GM13977 (cell line): ENCODE measurements around the gene KCNK2.
"Not testable (repeated sequence)": the region's sequence is repeated elsewhere in the genome, so short reads cannot be mapped to it uniquely, and the experiment has no call there.

Experiments used
- DNase-seq: peaks from one replicate; pipeline ENCODE4 v3.0.0; 2012; ENCODE audit warnings: low spot score
- in situ Hi-C: fragments of 300-500 bp; cut with MboI; formaldehyde crosslinking; loops from one replicate; pipeline ENCODE4 v1.12.0; 2022; ENCODE audit warnings: low sequenced_read_pairs, low pct_unique_long_range_greater_than_20kb, mixed read lengths, inconsistent platforms; ENCODE audit not compliant: unreplicated experiment
- TF ChIP-seq, protein P1 (sequence below): IDR thresholded peaks from 2 replicates; pipeline ENCODE4 v1.5.1; 2012; ENCODE audit warnings: mild to moderate bottlenecking, control low read depth; ENCODE audit not compliant: insufficient read depth; ENCODE audit errors: extremely low read depth, missing control alignments

Gene KCNK2

DNA sequence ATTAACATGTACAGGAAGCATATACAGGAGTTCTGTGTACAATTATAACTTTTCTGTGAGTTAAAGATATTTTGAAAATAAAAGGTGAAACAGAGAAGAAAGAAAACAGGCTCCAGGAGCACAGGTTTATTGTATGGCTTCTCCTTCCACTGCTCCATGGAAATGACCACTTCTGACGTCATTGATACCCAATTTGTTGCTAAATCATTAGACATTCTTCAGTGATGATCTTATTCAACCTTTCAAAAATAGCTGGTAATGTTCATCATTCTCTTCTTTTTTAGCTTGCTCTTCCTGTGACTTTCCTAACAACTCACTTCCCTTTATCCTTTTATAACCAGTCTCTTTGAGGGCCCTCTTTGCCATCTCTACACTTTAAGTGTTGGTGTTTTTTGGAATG, 77.8 kb downstream of the KCNK2 start:
- no peak for DNase-seq
- TF ChIP-seq, protein P1, sequence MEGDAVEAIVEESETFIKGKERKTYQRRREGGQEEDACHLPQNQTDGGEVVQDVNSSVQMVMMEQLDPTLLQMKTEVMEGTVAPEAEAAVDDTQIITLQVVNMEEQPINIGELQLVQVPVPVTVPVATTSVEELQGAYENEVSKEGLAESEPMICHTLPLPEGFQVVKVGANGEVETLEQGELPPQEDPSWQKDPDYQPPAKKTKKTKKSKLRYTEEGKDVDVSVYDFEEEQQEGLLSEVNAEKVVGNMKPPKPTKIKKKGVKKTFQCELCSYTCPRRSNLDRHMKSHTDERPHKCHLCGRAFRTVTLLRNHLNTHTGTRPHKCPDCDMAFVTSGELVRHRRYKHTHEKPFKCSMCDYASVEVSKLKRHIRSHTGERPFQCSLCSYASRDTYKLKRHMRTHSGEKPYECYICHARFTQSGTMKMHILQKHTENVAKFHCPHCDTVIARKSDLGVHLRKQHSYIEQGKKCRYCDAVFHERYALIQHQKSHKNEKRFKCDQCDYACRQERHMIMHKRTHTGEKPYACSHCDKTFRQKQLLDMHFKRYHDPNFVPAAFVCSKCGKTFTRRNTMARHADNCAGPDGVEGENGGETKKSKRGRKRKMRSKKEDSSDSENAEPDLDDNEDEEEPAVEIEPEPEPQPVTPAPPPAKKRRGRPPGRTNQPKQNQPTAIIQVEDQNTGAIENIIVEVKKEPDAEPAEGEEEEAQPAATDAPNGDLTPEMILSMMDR: no peak
- in situ Hi-C loops: no loop called here

DNA sequence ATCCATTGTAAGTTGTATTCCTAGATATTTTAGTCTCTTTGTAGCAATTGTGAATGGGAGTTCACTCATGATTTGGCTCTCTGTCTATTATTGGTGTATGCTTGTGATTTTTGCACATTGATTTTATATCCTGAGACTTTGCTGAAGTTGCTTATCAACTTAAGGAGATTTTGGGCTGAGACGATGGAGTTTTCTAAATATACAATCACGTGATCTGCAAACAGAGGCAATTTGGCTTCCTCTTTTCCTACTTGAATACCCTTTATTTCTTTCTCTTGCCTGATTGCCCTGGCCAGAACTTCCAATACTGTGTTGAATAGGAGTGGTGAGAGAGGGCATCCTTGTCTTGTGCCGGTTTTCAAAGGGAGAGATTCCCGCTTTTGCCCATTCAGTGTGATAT, 80.6 kb downstream of the KCNK2 start:
- DNase-seq, in situ Hi-C loops: not testable (repeated sequence)

DNA sequence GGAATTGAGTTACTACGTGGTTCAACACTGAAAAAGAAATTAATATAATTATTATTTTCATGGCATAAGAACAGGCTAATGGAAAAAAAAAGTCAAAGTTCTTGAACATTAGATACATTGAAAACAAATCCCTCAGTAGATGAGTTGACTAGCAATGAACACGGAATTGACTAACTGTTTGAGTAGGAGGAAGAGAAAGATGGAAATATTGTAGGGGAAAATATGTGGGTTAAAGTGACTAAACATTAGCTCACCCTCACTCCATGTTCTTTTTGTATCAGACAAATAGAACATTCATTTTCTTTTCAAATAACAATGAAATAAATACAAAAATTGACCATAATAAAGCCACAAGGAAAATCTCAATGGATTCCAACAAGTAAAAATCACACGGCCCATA, 84.3 kb downstream of the KCNK2 start:
- no peak for DNase-seq
- TF ChIP-seq, protein P1: no peak
- in situ Hi-C loops: no loop called here

DNA sequence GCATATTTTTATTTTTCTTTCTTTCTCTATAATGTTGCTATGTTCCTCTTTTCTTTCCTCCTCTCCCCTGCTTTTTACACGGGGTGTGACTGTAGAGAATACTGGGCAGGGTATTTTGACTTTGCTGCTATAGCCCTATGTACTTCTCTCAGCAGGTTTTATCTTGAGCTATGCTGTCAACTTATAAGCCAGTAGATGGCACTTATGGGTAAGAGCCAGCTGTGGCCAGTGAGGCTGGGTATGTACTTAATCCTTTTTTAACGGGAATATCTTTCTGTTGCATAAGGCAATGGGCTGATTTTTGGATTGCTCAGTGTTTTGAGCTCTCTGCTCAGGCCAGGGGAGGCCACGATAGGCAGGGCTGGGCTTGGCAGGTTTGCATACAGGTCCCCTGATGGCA, 99.0 kb downstream of the KCNK2 start:
- in situ Hi-C loops: no loop called here
- TF ChIP-seq, protein P1: no peak
- DNase-seq: no peak

DNA sequence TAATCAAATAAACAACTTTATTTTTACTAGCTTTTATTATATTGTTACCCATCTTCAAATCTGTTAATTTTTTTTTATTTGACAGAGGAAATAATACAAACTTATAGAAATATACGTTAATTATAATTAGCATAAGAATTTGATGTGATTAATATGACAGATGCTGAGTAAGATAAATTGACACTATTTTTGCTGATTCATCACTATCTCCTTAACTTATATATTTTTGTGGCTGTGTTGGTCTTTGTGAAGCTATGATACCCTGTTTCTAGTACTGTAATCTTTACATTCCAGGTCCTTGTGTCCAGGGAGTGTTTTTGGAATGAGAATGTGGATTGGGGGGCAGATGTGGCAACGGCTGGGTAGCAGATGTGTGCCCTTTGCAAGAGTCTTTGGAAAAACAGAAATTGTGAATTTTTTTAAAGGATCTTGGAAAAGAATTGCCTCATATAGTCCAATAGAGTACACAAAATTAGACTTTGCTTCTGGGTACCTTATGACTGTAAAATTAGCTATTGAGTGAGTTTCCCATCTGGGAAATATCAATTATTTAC, 102.6 kb downstream of the KCNK2 start:
- in situ Hi-C loops: no loop called here
- DNase-seq: no peak
- TF ChIP-seq, protein P1: no peak

DNA sequence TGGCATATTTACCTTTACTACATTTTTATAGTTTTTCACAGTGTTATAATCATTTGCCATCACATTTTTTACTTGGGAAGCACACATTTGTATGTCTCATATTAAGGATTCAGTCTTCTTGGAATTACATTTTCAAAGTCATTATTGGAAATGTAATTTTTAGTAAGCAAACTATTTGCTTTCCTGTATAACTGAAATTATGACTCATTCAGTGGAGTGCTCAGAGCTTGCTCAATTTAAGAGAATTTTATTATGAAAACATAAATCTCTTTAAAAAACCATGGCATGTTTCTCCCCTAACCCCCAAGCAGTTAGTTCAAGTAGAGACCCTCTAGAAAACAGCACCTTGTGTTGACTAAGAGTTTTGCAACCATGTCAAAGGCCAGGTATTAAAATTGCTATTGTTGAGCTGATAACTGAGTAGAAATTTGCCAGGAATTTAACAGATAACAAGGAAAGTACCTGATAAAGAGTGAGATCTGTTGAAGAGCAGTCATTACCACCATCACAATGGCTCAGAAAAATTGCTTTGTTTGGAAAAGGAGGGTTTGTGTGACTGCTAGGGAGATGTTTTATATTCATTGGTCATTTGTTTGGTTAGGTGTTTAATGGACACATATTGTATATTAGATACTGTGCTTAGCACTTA, 105.9 kb downstream of the KCNK2 start:
- TF ChIP-seq, protein P1: no peak
- DNase-seq: no peak
- in situ Hi-C loops: no loop called here

DNA sequence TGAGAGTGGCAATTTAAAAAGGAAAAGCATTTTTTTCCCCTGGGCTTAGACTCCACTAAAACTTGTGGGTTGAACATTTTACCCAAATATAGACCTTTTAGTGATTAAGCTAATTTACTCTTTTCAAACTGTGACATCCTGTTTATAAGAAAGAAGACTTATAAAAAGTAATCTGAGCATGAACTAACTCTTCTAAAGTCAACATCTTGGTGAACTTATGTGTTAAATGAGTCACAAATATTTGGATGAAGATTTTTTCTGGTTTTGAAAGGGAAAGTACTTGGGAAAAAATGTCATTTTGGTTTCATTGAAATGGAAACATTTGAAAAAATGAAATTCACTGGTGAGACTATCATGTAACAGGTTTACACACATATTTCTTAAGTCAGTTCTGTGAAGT, 109.8 kb downstream of the KCNK2 start:
- in situ Hi-C loops: no loop called here
- DNase-seq: no peak
- TF ChIP-seq, protein P1: no peak
